Activated CD4-positive, alpha-beta T cell treated with anti-CD3 and anti-CD28 coated beads, Interleukin-2, Interleukin-4, amounts not matched to agents 100 ng/mL and 50 ng/mL, durations not matched to agents 16 hours and 8 hours (primary cell): ENCODE results near the gene FGF11.

ENCODE experiments used
- DNase-seq: peaks from one replicate; pipeline ENCODE4 v3.0.0-alpha.2; 2020; ENCODE audit warnings: low spot score

FGF11 gene

DNA sequence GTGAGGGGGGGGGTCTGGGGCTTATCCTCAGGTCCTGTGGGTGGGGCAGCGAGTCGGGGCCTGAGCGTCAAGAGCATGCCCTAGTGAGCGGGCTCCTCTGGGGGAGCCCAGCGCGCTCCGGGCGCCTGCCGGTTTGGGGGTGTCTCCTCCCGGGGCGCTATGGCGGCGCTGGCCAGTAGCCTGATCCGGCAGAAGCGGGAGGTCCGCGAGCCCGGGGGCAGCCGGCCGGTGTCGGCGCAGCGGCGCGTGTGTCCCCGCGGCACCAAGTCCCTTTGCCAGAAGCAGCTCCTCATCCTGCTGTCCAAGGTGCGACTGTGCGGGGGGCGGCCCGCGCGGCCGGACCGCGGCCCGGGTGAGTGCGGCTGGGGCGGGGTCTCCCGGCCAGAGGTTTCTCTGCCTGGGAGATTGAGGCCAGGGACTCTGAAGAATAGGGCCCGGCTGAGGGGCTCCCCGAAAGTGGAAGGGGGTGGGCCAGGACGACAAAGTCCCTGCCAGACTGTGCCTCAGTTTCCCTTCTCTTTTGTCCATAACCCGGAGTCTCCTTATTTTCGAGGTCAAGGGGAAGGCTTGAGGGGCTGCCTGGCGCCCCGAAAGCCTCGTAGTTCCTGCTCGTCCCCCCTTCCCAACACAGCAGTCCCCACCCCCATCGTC, at the start of gene FGF11:
FGF11 (plus strand) TSS at position 51 of the 651 bp plus-strand sequence; CDS start at position 160, 109 bp downstream.
- DNase-seq: no peak

DNA sequence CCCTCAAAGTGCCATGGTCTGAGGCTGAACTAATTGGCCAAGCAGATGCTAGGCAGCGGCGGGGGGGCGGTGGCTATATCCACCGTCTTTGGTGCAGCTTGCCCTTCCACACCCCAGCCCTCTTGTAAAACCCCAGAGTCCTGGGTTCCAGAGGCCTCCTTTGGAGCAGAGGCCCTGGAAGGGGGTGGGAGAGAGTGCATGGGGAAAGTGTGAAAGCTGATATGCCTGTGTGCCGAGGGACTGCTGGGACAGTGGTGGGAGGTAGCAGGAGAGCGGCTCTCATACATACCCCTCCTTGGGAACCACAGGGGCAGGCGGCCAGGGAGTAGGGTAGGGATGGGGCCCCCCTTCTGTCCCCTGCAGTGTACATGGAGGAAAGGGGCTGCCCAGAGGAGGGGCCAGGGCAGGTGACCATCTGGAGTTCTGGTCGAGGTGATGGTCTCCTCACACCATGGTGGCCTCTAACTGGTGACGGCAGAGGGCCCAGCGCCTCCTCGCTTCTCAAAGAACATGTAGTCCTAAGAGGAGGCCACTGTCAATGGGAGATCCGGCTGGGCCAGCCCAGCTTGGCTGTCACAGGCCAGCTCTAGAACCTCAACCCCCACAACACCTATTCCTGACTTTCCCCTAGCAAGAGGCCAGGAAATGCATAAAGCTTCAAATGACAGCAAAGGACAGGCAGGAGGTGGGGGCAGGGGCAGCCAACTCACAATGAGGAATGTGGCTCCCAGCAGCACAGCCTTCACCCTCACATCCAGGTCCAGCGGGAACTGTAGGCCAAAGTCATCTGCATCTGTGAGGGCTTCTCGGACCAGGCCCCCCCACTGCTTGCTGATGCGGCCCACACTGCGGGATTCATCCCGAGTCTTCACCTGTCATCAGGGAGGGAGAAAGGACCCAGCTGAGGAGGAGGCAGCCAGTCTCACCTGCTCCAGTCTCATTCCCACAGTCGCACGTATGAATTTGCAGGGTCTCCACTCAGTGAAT, 49.1 kb upstream of the FGF11 start:
- DNase-seq: no peak

DNA sequence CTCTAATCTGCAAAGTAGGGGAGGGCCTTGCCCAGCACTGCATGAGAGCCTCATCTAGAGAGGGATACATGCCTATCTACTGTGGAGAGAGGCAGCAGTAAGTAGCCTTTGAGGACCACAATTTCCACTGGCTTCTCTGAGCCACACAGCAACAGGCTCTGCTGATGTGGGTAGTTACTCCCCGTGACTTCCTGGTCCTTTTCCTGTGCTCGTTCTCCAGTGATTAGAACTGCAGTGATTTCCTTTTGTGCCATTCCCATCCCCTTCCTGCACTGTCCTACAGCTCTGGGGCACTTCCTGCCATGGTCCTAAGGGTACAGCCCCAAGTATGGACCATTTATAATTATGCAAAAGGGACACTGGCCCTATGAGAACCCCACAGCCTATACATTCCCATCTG, 48.0 kb upstream of the FGF11 start:
- DNase-seq: no peak

DNA sequence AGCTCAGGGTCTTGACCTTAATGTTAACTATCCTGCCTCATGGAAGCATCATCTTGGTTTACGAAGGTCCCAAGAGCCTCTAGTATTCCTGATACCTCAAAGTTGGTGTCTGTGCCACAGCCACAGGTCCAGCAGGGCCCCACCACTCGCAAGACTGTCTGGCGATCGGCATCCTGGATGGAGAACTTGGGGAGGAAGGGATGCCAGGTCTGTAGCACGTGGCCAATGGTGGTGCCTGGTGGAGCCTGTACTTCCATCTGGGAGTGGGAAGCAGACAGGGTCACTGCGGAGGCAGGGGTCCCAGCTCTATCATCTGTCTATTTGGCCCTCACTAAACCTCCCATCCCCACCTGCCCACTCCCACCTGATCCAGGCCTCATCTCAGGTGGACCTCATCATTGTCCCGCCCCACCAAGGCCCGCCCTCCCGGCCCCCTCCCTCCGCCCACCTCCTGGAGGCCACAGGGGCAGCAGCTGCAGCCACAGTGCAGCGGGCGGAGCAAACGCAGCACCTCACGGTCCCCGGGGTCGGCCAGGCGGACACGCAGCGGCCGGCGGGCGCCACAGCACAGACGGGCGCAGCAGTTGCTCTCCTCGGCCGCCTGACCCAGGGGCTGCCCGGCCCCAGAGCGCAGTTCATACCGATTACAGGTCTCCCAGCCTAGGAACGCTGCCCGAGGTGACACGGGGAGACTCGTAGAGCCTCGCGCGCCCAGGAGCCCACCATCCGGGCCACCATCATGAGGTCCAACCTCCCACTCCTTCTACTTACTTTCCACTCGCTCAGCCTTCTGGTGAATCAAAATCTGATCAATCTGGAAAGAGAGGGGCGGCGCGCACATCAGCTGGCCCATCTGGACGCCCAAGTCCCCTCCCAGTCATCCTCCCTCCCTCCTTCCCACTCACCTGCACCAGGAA, 46.4 kb upstream of the FGF11 start:
- no peak for DNase-seq

DNA sequence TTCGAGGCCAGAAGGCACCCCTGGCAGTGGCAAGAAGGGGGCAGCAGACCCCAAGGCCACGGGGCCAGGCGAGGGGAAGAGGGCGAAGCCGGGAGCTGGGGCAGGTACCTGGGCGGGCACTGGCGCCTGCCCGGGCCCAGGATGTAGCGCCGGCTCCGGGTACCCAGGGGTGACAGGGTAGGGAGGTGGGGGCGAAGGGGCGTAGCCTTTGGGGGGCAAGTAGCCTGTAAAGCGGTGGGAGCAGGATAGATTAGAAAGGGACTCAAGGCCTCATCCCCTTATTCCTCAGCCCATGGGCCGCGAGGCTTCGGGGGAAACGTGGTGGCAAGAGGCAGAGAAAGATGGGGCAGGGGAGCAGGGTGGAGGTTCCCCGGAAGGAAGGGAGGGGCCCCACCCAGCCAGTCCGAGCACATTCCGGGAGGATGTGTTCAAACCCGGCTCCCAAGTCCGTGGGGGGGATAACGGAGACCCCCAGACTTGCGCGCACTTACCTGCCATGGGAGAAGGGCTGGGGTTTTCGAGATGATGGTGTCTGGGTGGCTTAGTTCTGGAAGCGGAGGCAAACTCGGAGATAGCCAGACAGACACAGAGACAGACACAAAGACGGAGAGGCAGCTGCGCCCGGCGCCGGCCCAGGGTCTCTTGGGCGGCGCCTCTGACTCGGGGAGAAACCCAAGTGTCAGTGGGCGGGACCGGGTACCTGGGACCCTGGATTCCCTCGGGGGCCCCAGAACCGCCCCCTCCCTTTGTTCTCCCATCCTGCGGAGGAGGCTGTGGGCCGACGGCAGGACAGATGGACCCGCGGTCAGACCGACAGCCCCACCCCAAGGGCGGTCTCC, 45.5 kb upstream of the FGF11 start:
- DNase-seq: peak; percentile 41

DNA sequence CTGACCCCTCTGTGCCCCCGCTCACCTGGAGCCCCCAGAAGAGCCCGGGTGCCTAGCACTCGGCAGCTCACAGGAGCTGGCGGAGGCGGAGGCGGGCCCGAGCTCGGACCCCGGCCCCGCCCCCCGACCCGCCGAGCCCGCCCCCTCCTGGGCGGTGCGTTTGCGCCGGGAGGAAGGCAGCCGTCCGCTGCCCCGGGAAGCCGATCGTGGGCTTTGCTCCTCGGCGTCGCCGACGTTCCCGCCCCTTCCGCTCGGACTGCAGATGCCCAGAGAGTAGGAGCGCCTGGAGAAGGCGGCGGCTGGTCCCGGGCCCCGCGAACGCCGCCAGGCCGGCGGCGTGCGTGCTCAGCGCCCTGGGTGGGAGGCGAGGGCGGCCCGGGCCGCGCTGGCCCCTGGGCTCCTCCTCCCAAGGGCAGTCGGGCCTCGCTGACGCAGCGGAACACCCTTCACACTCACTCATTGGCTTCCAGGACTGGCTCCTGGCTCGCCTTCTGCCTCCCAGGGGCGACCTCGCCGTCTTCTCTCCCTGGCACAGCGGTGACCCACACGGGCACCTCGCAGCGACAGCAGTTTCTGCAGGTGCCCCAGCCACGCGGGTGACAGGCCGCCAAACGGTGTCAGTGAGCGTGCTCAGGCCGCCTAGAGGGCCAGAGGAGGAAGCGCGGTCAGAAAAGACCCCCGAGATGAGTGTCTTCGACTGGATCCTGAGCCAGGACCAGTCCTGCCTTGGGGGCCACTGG, 44.7 kb upstream of the FGF11 start, which contains the start of gene PLSCR3:
PLSCR3 (minus strand) TSS at position 74 of the 740 bp plus-strand sequence. CDS start 415 bp downstream, outside the sequence.
- peak; percentile 83 for DNase-seq

DNA sequence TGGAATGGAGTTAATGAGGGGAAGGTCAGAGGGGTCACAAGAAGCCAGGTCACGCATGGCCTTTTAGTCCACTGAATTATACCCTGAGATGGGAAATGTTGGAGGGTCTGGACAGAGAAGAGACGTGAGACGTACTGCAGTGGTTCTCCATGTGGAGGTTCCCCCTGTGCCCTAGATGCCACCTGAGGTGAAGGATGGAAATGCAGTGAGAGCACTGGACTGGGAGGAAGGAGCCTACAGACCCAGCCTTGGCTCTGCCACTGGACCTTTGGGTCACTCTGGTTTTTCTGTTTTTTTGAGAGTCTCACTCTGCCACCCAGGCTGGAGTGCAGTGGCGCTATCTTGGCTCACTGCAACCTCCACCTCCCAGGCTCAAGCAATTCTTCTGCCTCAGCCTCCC, 43.2 kb upstream of the FGF11 start:
- no peak for DNase-seq

DNA sequence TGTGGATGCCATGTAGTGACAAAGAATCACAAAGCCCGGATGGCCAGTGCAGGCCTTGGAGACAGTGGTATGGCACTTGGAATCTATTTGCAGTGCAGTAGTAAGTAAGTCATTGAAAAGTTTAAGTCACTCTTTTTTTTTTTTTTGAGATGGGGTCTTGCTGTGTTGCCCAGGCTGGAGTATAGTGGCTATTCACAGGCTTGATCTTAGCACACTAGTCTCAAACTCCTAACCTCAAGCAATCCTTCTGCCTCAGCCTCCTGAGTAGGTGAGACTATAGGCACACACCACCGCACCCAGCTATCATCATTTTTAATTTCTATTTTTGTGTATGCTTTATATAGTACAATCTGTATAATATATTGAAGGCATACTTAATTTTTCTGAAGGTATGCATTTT, 40.7 kb upstream of the FGF11 start:
- no peak for DNase-seq

DNA sequence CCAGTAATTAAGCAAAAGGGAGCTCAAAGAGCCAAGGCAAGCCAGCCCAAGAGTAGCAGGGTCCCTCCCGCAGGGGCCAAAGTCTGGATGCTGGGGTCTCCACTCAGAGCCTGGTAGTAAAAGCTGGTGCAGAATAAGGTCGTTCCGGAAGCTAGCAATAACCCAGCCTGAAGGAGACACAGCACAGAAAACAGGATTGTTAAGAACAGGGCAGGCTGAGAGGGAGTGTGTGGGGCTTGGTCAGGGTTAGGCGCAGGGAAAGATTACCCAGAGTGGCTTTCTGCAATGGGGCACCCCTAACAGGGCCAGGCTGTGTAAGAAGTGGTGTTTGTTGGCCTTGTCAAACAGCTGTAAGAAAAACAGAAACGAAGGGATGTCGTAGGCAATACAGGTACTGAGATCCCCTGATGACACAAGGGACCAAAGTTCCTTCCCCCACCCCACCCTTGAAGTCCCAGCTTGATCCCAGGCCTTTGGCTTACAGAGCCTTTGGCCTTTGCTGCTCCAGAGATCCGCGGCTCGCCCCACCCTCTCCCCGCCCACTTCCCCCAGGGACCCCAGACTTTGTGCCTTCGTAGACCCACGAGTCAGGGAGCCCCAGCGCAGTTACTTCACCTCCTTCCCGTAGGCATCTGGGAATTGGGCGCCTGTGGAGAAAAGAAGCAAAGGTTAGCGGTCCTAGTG, 36.1 kb upstream of the FGF11 start:
- DNase-seq: no peak

DNA sequence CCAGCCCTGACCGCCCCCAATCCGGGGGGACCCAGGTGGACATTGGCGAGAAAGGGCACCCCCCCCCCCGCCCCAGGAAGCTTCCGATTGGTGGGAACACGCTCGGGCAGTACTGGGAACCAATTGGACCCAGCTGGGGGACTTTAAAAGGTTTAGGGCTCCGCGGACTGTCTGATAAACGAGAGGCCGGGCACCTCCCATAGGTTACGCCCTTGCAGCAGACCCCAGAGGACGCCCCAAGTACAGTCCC, 35.7 kb upstream of the FGF11 start:
- no peak for DNase-seq

DNA sequence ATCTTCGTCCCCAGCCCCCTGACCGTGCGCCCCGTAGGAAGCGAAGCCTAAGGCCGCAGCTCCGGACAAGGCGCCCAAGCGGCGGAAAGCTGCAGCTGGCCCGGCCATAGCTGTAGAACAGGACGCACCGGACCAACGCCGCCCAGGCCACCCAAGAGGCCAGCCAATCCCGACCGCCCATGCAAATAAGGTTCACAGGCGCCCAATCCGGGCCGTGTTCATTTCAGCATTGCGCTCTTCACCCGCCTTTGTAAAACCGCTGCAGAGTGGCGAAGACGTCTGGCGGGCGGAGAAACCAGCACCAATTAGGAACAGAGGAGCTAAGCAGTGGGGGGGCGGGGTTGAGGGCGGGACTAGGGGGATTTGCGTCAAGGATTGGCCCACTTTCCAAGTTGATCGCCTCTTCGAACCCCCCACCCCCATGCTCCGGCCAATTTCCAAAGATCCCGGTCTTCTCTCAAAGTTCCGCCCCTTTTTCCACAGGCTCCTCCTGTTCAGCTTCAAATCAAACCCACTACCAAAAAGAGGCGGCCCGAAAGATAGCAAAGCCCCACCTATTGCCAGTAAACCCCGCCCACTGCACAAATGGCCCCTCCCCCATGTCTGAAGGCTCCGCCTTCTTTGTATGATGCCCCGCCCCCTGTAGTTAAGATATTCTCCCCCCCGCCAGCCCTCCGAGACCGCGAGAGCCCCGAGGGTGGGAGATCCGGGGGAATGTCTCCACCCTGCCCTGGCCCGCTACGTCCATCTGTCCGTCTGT, 35.2 kb upstream of the FGF11 start, which contains the start of gene TMEM256:
TMEM256 (minus strand) TSS at position 121 of the 760 bp plus-strand sequence; CDS start at position 108, 13 bp downstream.
- peak; percentile 98 for DNase-seq

DNA sequence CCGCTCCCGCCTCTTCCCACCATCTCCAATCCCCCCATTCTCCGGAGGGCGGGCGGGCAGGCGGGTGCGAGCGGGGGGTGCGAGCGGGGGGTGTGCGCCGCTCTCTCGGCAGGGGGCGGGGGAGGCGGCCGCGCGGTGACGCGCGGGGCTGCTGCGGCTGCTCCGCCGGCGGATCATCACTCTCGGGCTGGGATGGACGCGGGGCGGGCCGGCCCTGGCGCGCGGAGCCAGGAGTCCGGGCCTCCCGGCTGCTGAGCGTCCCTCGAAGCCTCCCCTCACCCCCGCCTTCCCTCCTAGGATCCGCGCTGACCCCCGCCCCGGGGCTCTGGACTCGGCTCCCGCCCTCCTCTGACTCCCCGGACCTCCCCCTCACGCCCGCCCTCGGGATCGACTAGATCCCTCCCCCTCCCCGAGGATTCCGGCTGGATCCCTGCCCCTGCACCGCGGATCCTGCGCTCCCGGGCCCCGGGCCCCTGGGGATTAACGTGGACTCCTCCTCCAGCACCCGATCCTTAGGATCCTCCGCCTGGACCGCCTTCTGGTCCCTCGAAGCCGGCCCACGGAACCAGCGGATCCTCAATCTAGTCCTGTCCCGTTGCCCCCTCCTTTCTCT, 34.5 kb upstream of the FGF11 start:
- no peak for DNase-seq

DNA sequence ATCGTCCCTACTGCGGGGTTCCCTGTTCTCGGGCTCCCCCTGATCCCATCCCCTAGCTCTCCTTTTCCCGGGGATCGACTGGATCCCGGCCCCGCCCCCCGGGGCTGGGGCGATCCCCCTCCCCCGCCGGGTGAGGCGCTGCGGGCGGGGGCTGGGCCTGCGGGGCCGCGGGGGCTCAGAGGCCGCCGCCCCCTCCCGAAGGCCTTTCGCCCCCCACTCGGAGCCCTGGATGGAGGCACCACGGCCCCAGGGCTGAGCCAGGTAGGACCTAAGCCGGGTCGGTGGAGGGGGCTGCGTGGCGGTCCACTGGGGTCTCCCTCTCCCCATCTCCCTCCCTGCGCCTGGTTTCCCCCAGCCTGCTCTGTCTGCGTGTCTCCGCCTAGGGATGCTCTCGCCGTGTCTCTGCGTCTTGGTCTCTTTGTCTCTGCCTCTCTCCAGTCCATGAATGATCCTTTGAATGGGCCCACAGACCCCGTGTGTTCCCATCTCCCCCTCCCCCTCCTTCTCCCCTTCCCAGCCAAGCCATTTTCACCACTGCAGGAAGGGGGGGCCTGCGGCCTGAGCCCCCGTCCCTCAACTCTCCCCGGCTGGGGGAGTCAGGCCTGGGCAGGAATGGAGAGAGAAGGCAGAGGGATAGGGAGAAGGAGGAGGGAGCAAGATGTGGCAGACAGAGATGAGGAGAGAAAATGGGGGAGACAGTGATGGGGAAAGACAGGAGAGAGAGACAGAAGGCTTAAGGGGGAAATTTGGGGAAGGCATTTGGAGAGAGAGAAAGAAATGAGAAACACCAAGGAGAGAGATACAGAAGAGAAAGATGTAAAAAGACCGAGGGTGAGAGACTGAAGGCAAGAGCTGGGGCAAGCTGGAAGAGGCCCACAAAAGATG, 33.7 kb upstream of the FGF11 start:
- no peak for DNase-seq

DNA sequence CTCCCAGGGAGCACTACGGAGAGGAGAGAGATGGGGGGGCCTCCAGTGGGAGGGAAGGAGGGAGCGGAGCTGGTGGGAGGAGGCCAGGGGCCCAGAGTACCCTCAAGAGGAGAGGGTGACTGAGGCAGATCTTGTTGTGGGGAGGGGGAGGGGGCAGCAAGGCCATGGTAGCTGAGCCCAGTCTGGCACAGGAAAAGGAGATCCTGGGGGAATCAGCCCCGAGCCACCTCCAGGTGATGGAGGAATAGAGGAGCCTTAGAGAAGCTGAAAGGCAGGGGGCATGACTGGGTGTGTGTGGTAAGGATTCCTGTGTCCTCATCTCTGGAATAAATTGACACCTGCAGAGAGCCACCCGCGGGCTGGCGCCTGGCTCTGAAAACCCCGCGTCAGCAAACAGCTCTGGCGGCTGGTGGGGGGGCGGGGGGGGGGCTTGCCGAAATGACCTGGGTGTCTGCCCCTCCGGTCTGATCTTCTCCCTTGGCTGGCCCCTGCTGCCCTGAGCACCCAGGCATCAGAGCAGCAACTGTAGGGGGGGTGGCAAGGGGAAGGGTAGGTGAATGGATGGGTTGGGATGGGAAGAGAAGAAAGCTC, 33.0 kb upstream of the FGF11 start:
- no peak for DNase-seq

DNA sequence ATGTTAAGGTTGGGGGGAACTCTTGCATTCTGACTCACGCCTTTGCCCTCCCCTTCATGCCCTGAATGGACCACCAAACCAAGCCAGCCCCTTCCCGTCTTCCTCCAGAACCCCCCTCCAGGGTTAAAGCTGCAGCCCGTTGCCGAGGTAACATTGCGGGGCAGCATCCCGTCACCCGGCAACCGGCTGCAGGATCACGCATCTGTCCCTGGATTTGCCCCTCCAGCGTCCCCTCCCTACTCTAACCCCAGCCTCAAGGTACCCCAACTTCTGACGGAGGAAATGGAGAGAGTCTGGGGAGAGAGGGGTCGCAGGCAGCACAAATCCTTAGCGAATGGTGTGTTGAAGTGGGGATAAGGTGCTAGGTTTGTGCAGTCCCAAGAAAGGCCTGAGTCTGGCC, 32.2 kb upstream of the FGF11 start:
- DNase-seq: no peak

DNA sequence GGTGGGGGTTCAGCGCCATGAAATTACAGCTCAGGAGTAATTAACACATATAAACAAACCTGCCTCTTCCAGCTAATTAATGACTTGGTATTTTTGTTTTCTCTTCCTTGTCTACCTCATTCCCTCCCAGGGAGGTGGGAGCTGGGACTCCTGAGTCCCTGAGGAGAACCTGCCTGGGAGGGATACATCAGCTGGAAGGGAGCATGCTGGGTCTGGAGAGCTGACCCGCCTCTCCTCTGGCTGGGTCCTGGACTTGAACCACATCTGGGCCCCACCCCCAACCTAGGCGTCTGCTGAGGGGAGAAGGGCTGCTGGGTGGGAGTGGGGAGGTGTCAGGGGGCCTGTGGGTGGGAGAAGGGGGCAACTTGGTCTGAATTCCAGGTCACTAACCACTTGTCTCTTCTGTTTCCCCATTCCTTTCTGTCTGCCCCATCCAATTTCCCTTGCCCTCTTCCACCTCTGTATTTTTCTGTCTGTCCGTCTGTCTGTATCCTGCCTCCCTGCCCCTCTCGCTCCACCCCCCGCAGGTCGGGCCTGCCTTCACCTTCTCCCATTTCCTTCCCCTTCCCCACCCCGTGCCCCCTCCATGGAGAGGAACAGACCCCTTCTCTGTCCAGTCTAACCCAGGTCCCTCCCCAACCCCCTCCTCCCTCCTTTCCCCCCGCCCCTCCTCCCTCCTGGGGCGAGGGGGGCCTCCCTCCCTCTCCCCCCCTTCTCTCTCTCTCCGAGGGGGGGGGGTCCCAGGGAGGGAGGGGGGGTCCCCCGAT, 31.6 kb upstream of the FGF11 start, which contains the start of gene NLGN2:
NLGN2 (plus strand) TSS at position 361 of the 767 bp plus-strand sequence. CDS start 411 bp downstream, outside the sequence.
- no peak for DNase-seq
